Measurements from ENCODE around the gene FMN1. TPM values are rescaled to one million over a fixed set of nuclear protein-coding genes. Genes with fewer than 3 reads are reported as not detected.

Gene FMN1
- total and polyA plus RNA-seq, 2 of the 8 experiments (the other 6 are each of a cell fraction or from before 2014, with no cell fraction given) = 0.27 to 3.7 TPM

DNA sequence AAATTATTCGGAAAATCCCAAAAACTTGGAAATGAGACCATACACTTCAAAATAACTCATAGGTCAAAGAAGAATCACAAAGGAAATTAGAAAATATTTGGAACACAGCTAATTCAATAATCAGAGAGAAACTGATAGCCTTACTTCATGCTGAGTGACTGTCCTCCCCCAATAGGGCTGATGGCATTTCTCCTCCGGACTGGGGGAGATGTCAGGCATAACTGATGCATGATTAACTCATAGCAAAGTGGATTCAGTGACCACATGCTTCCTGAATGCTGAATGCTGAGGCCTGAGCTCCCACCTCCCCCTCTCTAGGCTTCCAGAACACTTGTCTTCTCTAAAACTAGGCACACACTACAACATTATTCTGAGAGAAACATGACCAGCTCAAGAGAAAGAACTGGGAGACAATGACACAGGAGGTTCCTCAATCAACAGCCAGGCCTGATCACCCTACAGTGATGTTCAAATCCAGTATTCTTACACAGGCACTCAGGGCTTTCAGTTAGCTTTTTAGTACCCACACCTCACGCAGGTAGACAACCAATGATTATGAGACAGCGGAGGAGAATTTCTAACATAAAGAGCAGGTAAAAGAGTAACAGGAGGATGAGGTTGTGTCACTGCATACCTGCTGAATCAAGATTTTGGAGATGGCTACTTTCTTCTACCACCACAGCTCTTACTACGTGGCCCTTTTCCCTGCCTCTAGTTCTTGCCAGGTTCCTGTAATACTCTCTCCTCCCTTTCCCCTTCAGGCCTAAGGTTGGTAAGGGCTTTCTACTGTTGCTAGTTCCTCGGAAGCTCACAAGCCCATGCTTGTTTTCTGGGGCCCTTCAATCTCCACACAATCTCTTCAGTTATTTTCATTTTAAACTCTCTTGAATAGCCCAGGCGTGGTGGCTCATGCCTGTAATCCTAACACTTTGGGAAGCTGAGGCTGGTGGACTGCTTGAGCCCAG, 96.1 kb downstream of the FMN1 start:
- DNase-seq (ENCODE audit: low read depth in 1 of 2, low spot score in 2 of 2) (no peak), FAIRE-seq (no peak)
- no peak overlapping the region for H2BK20ac ChIP-seq (ENCODE audit: low read length)
- no peak overlapping the region for H2AFZ ChIP-seq (ENCODE audit: low read length)
- no peaks in the 10 kb centered on the region for H3K79me2 ChIP-seq (ENCODE audit: control insufficient read depth in 1 of 2, insufficient read depth in 2 of 2, low read length in 2 of 2)
- H3K4me3 ChIP-seq (ENCODE audit: extremely low read depth in 1 of 4, insufficient read depth in 2 of 4, low read depth in 3 of 4, low read length in 4 of 4) = no peak overlapping the region
- no peak overlapping the region for H3K23ac ChIP-seq (ENCODE audit: insufficient read length)
- H2BK5ac ChIP-seq (ENCODE audit: low read depth, low read length) = no peak overlapping the region
- H3K56ac ChIP-seq (replicated peaks; ENCODE audit: insufficient read length, low read depth, low read length) = no peak overlapping the region
- H3K18ac ChIP-seq (ENCODE audit: extremely low read depth, low read length) = no peak overlapping the region
- H4K5ac ChIP-seq (ENCODE audit: insufficient read length, low read depth, low read length) = no peak overlapping the region
- H3K79me1 ChIP-seq (ENCODE audit: low read depth, low read length) = no peaks in the 10 kb centered on the region
- H2BK120ac ChIP-seq (replicated peaks; ENCODE audit: low read depth, low read length) = no peak overlapping the region
- H3K4me1 ChIP-seq (replicated peaks in 1 of 4; ENCODE audit: control insufficient read depth in 3 of 4, insufficient read depth in 4 of 4, low read length in 3 of 4) = no peaks in the 10 kb centered on the region
- no peak overlapping the region for H3K4ac ChIP-seq (replicated peaks; ENCODE audit: insufficient read length, low read depth, low read length)
- no peak overlapping the region for H3K14ac ChIP-seq (ENCODE audit: insufficient read length)
- no peak overlapping the region for H2BK15ac ChIP-seq (ENCODE audit: low read length)
- H3K4me2 ChIP-seq (ENCODE audit: insufficient read depth in 1 of 2, low read depth in 2 of 2, low read length in 2 of 2) = no peak overlapping the region
- no peak overlapping the region for H3K9ac ChIP-seq (replicated peaks in 1 of 4; ENCODE audit: extremely low read depth in 1 of 4, low read depth in 3 of 4, low read length in 3 of 4)
- CTCF ChIA-PET (ENCODE audit: partially characterized antibody) = interaction anchor here (0.6 to 1.5 kb wide), 6 partner anchors 10 to 603 kb away, joined by 3 to 4 read pairs (median 4); no protein-coding TSS in a partner anchor
- H3K23me2 ChIP-seq (ENCODE audit: low read depth, low read length) = no peaks in the 10 kb centered on the region
- H4K8ac ChIP-seq (ENCODE audit: extremely low read depth, insufficient read depth, low read length) = no peak overlapping the region
- POLR2A ChIA-PET (ENCODE audit: partially characterized antibody) = interaction anchor here (1.1 kb wide), 1 partner anchor 8 kb away, joined by 3 read pairs; no protein-coding TSS in a partner anchor
- TF ChIP-seq CHD2 (IDR thresholded peaks at IDR 0.05; ENCODE audit: low read length) (no peak), EP300 (IDR thresholded peaks at IDR 0.05; ENCODE audit: borderline replicate concordance in 1 of 2, low read depth in 2 of 2, low read length in 2 of 2) (no peak), POU5F1 (IDR thresholded peaks at IDR 0.05; ENCODE audit: low read depth, low read length) (no peak), POLR2A (IDR thresholded peaks at IDR 0.05; ENCODE audit: control extremely low read depth in 1 of 2, low read depth in 2 of 2, low read length in 2 of 2) (no peak), TCF12 (IDR thresholded peaks at IDR 0.05; ENCODE audit: low read depth, low read length) (no peak), NRF1 (IDR thresholded peaks at IDR 0.05; ENCODE audit: low read depth, low read length) (no peak), BRCA1 (IDR thresholded peaks at IDR 0.05; ENCODE audit: low read depth, low read length) (no peak)
- TF ChIP-seq, protein P1, sequence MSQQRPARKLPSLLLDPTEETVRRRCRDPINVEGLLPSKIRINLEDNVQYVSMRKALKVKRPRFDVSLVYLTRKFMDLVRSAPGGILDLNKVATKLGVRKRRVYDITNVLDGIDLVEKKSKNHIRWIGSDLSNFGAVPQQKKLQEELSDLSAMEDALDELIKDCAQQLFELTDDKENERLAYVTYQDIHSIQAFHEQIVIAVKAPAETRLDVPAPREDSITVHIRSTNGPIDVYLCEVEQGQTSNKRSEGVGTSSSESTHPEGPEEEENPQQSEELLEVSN (IDR thresholded peaks at IDR 0.05) = no peak
- TF ChIP-seq, protein P2, sequence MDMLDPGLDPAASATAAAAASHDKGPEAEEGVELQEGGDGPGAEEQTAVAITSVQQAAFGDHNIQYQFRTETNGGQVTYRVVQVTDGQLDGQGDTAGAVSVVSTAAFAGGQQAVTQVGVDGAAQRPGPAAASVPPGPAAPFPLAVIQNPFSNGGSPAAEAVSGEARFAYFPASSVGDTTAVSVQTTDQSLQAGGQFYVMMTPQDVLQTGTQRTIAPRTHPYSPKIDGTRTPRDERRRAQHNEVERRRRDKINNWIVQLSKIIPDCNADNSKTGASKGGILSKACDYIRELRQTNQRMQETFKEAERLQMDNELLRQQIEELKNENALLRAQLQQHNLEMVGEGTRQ (IDR thresholded peaks at IDR 0.05; ENCODE audit: low read length) = no peak
- H2BK12ac ChIP-seq (ENCODE audit: low read depth, low read length) = no peak overlapping the region
- 85% methylated on average over 7 of the region's 7 CpGs; no CpG with 5 or more reads in 1 of the 2 experiments for WGBS, 2 experiments (ENCODE audit: extremely low coverage in 1 of 2, insufficient coverage in 1 of 2, insufficient read length in 1 of 2, insufficient replicate concordance in 2 of 2, low coverage in 1 of 2, low lambda C conversion rate in 2 of 2, missing lambda C conversion rate in 1 of 2)
- no peaks in the 10 kb centered on the region for H3K27me3 ChIP-seq (replicated peaks in 1 of 4; ENCODE audit: control insufficient read depth in 3 of 4, extremely low read depth in 1 of 4, insufficient read depth in 3 of 4, low read length in 3 of 4)
- no peaks in the 10 kb centered on the region for H4K20me1 ChIP-seq (replicated peaks in 1 of 2; ENCODE audit: control insufficient read depth in 1 of 2, insufficient read depth in 2 of 2, low read length in 2 of 2)
- H2AK5ac ChIP-seq (ENCODE audit: low read depth, low read length) = no peak overlapping the region
- H3K36me3 ChIP-seq (ENCODE audit: control insufficient read depth in 2 of 4, insufficient read depth in 4 of 4, low read length in 3 of 4) = no peaks in the 10 kb centered on the region
- H3K9me3 ChIP-seq (ENCODE audit: insufficient read depth in 2 of 2, low read depth in 1 of 2, low read length in 1 of 2) = no peaks in the 10 kb centered on the region
- H4K91ac ChIP-seq (replicated peaks; ENCODE audit: insufficient read length, low read length) = no peak overlapping the region
- H3K27ac ChIP-seq (ENCODE audit: low read depth, low read length) = no peak overlapping the region
